Tibial artery (tissue), 4 donors: Measurements from ENCODE around the gene DNM3.

Source experiments
- DNase-seq, 2 donors: peaks; one replicate each; pipeline ENCODE4 v3.0.0-alpha.2; 2019
- H3K27ac ChIP-seq, 2 donors: fragments of 200-600 bp; sonication (generic) in 1 of 2; 1 replicate in 1 of 2; 2 replicates in 1 of 2; pipeline ENCODE4 v1.5.1; 2018 to 2019; ENCODE audit warnings: mild to moderate bottlenecking in 1 of 2
- H3K27me3 ChIP-seq, 2 donors: fragments of 200-600 bp; sonication (generic) in 1 of 2; one replicate each; pipeline versions ENCODE4 v1.5.1 to v1.6.0; 2016 to 2019
- H3K36me3 ChIP-seq, 3 donors: fragments of 200-600 bp; sonication (generic) in 2 of 3; one replicate each; pipeline ENCODE4 v1.5.1; 2016 to 2019; ENCODE audit warnings: mild to moderate bottlenecking in 2 of 3
- H3K4me1 ChIP-seq, 4 donors: fragments of 200-600 bp; sonication (generic) in 2 of 4; 1 replicate in 3 of 4; 2 replicates in 1 of 4; pipeline ENCODE4 v1.5.1; 2016 to 2019
- H3K4me3 ChIP-seq, 2 donors: fragments of 200-600 bp; sonication (generic) in 1 of 2; 1 replicate in 1 of 2; 2 replicates in 1 of 2; pipeline ENCODE4 v1.5.1; 2018 to 2019; ENCODE audit warnings: mild to moderate bottlenecking in 2 of 2
- H3K9me3 ChIP-seq, 3 donors: fragments of 200-600 bp; sonication (generic) in 1 of 3; one replicate each; pipeline ENCODE4 v1.5.1; 2016 to 2019
- intact Hi-C: fragments of 100-400 bp; cut with DNase I; formaldehyde crosslinking; loops from one replicate; pipeline ENCODE4 v1.15.0; 2023; ENCODE audit warnings: low total_unique reads
- TF ChIP-seq, protein P1 (sequence below), 2 experiments: fragments of 200-600 bp in 1 of 2; fragments of 450-650 bp in 1 of 2; IDR thresholded peaks; one replicate each; pipeline ENCODE4 v1.5.1; 2017 to 2019; ENCODE audit warnings: antibody characterized with exemption in 2 of 2, mild to moderate bottlenecking in 1 of 2, moderate library complexity in 1 of 2

DNM3 gene

DNA sequence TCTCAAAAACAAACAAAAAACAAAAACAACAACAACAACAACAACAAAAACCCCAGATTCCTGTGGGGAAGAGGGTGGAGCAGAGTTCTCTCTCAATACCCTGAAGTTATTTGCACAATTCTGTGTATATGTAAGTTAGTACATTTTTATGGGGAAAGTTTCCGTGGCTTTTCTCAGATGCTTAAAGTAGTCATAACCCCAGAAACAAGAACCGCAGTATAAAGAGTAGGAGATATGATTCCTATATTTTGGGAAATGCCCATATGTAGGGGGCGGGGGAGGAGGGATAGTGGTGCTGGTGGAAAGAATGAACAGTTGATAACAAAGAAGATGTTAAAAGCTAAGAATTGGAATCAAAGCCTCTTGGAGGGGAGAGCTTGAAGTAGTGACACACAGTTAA is 131.5 kb downstream of the DNM3 start:
- Histone ChIP-seq H3K27ac (no peak overlapping the region), H3K36me3 (no peaks in the 10 kb centered on the region), H3K4me3 (no peak overlapping the region), H3K4me1 (no peaks in the 10 kb centered on the region), H3K9me3 (no peaks in the 10 kb centered on the region), H3K27me3 (no peaks in the 10 kb centered on the region)
- intact Hi-C loops = no loop called here
- TF ChIP-seq, protein P1, sequence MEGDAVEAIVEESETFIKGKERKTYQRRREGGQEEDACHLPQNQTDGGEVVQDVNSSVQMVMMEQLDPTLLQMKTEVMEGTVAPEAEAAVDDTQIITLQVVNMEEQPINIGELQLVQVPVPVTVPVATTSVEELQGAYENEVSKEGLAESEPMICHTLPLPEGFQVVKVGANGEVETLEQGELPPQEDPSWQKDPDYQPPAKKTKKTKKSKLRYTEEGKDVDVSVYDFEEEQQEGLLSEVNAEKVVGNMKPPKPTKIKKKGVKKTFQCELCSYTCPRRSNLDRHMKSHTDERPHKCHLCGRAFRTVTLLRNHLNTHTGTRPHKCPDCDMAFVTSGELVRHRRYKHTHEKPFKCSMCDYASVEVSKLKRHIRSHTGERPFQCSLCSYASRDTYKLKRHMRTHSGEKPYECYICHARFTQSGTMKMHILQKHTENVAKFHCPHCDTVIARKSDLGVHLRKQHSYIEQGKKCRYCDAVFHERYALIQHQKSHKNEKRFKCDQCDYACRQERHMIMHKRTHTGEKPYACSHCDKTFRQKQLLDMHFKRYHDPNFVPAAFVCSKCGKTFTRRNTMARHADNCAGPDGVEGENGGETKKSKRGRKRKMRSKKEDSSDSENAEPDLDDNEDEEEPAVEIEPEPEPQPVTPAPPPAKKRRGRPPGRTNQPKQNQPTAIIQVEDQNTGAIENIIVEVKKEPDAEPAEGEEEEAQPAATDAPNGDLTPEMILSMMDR (IDR thresholded peaks at IDR 0.05) = no peak
- DNase-seq = no peak

DNA sequence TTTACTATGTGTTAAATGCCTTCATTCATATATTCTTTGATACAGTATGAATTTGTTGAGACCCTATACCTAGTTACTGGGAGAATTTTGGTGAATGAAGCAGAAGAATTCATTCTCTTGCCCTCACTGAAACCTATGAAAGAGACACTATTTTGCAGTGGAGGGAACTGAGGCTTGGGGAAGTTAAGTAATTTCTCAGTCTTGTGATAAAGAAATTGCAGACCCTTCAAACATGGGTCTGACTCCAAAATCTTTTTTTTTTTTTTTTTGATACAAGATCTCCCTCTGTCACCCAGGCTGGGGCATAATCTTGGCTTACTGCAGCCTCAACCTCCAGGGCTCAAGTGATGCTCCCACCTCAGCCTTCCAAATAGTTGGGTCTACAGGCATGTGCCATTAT is 132.1 kb downstream of the DNM3 start:
- H3K27me3 ChIP-seq = no peaks in the 10 kb centered on the region
- no peaks in the 10 kb centered on the region for H3K36me3 ChIP-seq
- no peak for DNase-seq
- no peaks in the 10 kb centered on the region for H3K4me1 ChIP-seq
- no peaks in the 10 kb centered on the region for H3K9me3 ChIP-seq
- TF ChIP-seq, protein P1 (IDR thresholded peaks at IDR 0.05) = no peak
- no peak overlapping the region for H3K27ac ChIP-seq
- intact Hi-C loops = no loop called here
- H3K4me3 ChIP-seq = no peak overlapping the region

DNA sequence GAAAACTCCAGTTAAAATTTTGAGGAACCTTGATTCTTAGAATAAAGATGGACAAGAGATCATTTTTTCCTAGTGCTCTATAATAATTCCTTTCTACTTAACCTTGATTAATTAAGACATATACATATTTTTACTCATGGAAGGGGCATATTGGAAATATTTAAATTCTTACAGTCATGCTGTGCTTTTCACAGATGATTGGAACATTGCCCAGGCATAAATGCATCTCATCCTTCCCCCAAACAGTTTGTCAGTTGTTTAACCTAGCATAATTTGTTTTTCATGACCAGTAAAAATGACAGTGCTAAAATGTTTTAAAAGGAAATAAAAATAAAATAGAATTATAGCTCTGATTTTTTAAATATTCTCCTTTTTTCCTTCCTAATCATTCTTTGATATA is 140.0 kb downstream of the DNM3 start:
- H3K27me3 ChIP-seq = no peaks in the 10 kb centered on the region
- no peak overlapping the region for H3K4me3 ChIP-seq
- TF ChIP-seq, protein P1 (IDR thresholded peaks at IDR 0.05) = no peak
- H3K27ac ChIP-seq = no peak overlapping the region
- H3K9me3 ChIP-seq = no peaks in the 10 kb centered on the region
- intact Hi-C loops = loop anchor here (5.0 kb wide), 2 partner anchors 179 to 339 kb away; no protein-coding TSS in a partner anchor
- H3K4me1 ChIP-seq = no peaks in the 10 kb centered on the region
- DNase-seq = no peak
- no peaks in the 10 kb centered on the region for H3K36me3 ChIP-seq

DNA sequence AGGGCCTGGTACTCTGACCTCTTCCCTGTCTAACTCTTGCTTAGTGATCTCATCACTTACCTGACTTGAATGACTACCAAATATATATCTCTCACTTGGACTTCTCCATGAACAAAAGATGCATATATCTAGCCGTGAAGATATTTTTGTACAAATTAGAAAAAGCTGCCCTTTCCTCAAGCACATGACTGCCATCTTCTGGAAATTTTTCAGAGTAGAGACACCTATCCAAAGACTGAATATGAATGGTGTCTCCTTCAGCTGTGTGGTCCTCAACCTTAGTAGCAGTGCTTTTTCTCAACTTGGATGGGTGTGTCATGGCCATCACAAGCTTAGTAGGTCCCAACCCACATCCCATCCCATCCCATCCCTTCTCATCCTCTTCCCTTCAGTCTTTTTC is 142.3 kb downstream of the DNM3 start:
- intact Hi-C loops = loop anchor here (5.0 kb wide), 2 partner anchors 181 to 341 kb away; no protein-coding TSS in a partner anchor
- TF ChIP-seq, protein P1 (IDR thresholded peaks at IDR 0.05) = no peak
- no peak overlapping the region for H3K27ac ChIP-seq
- no peak overlapping the region for H3K4me3 ChIP-seq
- H3K36me3 ChIP-seq = no peaks in the 10 kb centered on the region
- H3K4me1 ChIP-seq = no peaks in the 10 kb centered on the region
- no peaks in the 10 kb centered on the region for H3K27me3 ChIP-seq
- DNase-seq = no peak
- no peaks in the 10 kb centered on the region for H3K9me3 ChIP-seq

DNA sequence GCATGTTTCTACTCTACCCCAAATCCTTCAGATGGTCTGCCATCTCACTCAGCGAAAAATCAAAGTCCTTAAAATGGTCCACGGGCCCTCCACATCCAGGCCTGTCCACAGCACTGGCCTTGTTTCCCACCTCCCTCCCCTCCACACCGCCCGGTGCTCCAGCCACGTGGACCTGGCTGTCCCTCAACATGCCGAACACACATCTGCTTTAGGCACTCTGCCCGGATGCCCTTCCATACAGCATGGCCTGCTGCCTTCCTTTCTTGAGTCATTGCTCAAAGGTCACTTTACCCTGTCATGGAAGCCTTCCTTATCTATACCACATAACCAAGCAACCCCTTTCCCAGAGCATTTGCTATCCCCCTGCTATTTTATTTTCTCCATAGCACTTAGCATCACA is 143.0 kb downstream of the DNM3 start:
- Histone ChIP-seq H3K27me3 (no peaks in the 10 kb centered on the region), H3K36me3 (no peaks in the 10 kb centered on the region), H3K4me3 (no peak overlapping the region), H3K4me1 (no peaks in the 10 kb centered on the region), H3K9me3 (no peaks in the 10 kb centered on the region), H3K27ac (no peak overlapping the region)
- intact Hi-C loops = loop anchor here (5.0 kb wide), 2 partner anchors 182 to 342 kb away; no protein-coding TSS in a partner anchor
- TF ChIP-seq, protein P1 (IDR thresholded peaks at IDR 0.05) = no peak
- DNase-seq = no peak
